Measurements from ENCODE around the gene MED27.
"Not testable (repeated sequence)": the region's sequence is repeated elsewhere in the genome, so short reads cannot be mapped to it uniquely, and the experiment has no call there.

The MED27 gene

DNA sequence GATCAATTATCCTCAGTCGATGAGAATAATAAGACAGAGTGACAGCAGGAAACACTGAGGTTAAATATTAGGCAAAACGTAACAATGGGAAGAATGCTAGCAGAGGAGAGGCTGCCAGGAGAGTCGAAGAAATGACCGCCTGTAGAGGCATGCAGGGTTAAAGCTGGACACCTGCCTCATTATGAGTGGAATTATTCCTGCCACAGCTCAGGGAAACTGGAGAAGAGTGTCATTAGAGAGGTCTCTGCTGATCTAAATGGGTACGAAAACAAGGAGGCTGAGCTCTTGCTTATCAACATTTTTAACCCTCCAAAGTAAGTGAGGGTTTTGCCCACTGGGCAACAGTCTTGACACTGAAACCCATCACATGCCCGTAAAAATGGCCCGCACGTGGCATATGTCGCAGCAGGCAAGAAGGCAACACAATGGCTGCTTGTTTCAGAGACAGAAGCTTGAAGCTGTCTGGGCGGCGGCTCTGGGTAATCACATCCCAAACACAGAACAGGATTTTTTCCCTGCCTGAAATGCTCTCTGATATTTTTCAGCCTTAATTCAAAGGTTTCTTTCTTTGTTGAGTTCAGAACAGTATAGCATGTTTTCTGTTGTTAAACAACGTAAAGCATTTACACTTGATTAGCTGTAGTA, 118.7 kb downstream of the MED27 start:
- no peak for DNase-seq

DNA sequence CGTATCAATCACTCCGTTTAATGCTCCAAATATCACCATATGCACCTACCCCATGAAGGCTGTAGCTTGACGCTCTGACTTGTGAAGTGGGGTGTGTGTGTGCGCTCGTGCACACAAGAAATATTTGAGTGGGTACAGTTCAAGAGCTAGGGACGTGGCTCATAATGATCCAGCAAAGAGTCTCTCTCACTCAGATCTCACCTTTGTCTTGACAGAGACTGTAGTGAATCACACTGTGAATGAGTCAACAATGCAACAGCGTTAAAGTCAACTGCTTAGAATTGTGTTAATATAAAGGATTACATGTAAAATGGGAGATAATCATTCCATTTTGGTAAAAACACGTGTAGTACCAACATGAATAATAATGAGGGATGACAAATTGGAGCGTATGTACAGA, 119.4 kb downstream of the MED27 start:
- no peak for DNase-seq

DNA sequence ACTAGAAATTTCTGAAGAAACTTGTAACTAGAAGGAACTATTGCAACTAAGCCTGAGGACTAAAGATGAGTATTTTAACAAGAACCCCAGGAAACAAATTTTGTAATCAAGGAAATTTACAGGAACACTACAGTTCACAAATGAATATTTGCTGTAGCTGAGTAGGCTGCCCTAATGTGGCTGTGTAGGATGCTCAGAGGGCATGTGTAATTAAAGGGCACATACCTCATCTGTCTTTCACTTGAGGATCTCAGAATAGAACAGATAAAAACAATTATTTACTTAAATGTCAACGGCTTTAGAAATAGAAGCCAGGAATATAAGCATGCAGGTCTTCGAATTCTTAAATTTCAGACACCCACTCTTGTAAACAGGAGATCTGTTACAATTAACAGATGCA, 119.8 kb downstream of the MED27 start:
- no peak for DNase-seq

DNA sequence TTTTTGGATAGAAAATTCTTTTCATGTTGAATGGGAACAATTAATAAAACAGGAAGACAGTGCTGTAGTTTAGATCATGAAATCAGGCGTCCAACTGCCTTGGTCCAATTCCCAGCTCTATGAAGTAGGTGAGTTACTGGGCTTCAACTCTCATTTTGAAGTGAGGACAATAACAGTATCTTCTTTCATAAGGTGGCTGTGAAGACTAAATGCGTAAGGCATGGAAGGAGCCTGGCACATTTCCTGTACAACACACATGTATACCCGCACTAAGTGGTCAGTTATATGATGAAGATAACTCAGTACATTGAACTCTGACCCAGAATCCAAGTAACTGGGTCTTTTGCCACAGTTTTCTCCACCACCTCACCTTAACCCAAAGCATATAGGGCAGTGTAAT, 120.6 kb downstream of the MED27 start:
- DNase-seq: no peak

DNA sequence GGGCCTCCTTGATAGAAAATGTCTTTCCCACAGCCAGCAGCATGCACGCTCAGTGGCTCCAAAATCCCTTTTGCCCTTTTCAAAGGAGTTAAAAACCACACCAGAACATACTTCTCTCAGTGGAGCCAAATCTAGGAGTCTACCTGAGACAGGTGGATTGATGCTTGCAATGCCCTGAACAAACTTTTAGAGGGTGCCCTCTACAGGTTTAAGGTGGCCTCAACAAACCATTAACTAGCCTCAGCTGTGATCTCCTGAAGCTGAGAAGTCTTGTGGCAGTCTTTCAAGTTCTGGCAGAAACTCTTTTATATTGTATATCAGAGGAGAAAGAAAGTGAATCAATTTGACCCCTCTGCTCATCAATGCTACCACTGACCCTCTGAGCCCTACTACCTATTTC, 125.4 kb downstream of the MED27 start:
- no peak for DNase-seq

DNA sequence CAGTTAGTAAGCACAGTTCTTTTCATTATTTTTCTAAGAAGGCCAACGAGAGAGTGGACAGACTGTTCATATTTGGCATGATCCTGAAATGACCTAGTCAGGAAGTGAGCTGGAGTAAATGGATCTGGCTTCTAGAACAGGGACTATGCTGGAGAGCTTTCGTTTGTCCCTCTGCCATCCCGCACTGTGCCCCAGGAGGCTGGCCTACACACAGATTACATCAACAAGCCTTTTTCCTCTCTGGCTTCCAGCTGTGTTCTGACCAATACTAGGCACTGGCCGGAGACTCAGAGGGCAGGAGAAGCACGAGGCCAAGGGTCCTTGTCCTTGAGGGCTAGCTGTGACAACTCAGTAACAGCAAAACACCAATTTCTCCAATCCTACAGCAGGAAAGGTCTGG, 127.8 kb downstream of the MED27 start:
- DNase-seq: no peak

DNA sequence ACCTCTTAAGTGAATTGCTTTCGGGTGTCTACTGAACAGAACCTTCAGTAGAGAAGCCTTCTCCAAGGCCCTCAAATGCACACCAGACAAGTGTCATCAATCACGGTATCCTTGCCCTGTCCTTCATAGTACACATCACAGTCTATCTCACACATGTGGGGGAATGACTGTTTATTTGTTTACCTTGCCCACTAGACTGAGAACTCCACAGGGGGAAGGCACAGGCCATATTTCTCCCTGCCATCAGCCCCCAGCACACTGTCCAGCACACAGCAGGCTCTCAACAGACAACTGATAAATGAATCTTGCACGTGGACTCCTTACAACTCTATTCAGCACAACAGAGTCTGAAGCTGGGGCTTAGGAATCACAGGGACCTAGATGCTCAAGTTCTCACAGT, 128.5 kb downstream of the MED27 start:
- DNase-seq: no peak

DNA sequence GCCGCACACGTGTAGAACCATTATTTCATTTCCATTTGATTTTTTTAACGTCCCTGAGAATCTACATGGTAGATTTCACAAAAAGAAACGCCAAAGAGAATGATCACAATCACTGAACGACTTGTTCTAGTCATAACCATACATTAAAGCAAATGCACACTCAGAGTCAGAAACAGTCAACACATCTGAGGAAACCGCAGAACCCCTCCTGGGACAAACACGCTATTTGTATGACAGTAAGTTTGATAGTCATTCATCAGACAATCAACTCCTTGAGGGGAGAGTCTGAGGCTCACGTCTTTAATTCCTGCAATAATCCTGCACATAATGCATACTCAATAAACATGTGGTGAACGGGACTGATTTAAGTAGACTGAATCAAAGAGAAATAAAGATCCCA, 129.2 kb downstream of the MED27 start:
- no peak for DNase-seq

DNA sequence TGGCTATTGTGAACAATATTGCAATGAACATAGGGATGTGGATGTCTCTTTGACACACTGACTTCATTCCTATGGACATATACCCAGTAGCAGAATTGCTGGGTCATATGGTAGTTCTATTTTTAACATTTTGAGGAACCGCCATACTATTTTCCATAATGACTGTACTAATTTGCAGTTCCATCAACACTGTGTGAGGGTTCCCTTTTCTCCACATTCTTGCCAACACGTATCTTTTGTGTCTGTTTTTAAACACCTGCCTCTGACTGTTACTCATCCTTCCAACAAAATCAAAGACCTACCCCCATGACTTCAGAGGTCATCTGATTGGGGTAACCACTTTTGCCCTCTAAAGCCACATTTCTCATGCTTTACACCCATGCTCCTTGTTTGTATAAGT, 133.5 kb downstream of the MED27 start:
- no peak for DNase-seq

DNA sequence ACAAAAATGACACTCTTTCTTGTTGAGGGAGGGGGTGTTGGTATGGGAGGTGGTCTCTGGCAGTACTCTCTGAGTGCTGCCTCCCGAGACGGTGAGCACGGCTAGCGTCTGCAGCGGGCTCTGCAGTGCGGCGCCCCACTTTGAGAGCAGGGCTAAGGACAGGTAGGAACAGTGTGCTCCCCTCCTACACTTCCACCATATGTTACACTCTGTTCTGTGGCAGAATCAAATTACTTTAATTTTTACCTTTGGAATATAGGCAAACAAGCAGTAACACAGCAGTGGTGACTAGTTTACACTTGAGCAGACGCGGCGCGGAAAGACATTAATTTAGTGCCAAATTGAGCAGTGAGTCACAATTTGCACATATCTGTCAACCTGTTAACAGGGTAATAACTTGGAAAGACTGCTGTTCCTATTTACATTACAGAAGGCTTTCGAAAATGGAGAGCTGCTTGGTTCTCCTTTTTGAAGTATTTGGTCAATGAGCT, 136.3 kb downstream of the MED27 start:
- DNase-seq: no peak

DNA sequence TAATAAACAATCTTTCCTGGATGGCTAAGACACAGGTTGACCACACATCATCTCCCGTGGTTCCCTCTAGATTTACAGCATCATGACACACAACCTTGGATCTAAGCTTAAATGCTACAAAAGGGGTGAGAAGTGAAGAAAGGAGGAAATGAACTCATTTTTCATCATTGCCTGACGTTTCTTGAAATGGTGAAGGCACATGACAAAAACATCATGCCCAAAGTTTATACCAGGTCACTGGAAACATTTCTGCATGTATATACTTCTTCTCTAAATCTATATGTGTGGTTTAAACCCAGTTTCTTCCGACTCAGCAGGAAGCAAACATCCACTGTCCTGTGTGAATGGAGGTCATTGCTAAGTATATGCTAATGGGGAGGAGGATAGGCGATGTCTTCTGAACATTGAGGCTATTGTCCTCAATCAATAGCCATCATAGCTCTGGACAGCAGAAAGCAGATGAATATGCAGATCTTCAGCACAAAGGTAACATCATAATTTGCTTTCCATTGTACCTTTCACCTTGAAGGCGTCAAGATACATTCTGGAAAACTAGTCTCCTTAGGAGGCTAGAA, 137.4 kb downstream of the MED27 start:
- DNase-seq: no peak

DNA sequence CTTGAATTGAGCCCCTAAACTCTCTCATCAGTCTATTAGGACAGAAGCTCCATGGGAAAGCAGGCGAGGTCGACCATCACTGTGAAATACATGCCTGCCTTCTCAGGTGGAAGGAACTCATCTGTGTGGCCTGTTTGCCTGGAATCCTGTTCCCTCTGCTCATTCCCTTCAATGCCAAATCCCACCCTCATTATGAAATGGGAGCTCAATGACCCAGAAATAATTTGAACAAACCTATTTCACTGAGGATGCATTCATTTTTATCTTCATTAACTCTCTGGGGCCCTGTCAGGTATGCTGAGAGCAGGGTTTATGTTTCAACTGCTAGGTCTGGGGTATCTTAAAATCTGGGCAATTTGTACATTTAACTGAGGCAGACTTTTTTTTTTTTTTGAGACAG, 142.2 kb downstream of the MED27 start:
- no peak for DNase-seq

DNA sequence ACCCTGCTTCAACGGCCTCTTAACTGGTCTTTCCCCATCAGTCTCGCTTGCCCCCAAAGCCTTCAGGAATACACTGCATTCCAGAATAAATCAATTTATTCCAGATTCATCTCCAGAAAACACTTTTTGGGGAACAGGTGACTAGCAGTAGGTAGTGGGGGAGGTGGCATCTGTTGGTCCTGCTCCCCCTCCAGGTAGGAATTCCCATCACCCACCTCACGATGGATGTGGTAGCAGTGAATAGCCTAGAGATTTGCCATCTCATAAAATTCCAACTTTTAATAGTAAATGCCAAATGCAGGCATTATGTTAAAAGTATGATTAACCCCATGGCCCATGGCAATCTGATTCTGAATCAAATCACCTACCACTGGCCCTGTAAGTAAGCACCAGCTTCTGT, 142.7 kb downstream of the MED27 start:
- no peak for DNase-seq

DNA sequence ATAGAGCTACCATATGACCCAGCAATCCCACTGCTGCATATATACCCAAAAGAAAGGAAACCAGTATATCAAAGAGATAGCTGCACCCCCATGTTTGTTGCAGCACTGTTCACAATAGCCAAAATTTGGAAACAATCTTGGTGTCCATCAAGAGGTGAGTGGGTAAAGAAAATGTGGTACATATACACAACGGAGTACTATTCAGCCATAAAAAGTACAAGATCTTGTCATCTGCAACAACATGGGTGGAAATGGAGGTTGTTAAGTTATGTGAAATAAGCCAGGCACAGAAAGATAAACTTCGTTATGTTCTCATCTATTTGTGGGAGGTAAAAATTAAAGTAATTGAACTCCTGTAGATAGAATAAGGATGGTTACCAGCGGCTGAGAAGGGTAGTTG, 145.0 kb downstream of the MED27 start:
- no peak for DNase-seq

DNA sequence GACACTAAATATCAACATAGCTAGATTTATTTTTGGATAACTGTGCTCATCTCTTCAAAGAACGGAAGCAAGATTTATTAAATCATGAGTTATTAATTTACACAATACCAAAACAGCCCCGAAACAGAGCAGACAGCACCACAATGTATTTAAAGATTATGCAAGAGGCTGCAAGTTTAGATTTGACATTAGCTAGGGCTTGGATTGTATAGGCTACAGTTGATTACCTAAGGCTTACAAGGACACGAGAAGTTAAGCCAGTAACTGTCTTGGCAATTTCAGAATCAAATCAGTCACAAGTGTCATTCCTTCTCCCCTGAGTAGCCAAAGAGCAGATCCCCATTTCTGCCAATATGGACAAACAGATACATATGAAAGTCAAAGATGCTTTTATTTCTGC, 152.6 kb downstream of the MED27 start:
- DNase-seq: no peak

DNA sequence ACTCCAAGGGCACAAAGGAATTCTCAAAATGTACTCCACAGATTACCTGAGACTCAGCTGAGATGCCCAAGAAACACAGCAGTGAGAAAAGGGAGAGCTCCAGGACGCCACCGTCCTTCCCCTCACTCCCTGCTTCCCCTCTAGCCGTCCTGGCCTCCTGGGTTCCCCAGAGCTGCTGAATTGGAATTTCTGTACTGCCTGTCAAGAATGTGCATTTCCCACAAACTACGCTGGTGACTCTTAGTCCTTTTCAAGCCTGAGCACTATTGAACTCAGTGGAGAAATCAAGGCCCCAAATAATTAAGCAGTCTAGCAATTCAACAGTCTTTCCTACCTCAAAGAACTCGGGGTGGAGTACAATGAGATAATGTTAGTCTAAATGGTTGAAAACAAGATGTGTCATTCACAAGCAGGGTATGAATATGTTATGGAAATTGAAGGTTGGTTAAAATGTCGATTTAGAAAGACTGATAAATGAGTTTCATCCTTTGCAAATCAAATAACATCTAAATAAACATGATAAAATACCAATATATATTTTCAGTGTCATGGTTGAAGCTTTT, 153.2 kb downstream of the MED27 start:
- no peak for DNase-seq

DNA sequence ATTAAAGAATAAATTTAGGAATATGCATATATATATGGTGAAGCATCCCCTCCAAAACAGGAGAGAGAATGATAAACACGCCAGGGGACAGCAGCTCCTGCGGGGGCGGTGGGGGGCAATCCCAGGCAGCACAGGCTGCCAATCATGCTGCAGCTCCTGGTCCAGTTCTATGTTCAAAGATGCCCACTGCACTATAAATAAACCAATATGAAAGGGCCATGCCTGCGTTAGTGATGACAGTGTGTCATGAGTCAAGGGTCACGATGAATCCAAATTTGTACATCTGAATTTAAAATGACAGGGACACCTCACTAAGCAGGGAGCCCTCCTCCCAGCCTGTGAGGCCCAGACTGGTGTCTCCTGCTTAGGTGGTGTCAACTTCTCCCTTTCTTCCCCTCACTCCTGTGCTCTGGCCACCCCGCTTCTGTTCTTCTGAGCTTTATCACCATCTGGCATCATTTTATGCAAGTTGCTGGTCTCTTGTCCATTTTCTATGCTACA, 153.9 kb downstream of the MED27 start:
- DNase-seq: no peak

DNA sequence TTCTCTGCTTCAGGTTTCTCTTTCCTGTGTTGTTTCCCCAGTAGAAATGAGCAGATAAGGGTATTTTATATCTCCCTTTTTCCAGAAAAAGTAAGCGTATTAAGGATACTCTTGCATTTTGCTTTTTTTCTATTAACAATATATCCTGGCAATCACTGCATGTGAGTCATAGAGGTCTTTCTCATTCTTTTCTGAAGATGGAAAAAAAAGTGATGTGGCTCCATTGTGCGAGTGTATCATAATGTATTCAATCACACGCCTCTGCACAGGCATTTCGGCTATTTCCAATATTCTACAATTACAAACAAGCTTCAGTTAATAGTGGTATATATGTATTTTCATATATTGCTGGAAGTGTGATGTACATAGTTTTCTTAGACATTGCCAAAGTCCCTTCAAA, 155.9 kb downstream of the MED27 start:
- no peak for DNase-seq

DNA sequence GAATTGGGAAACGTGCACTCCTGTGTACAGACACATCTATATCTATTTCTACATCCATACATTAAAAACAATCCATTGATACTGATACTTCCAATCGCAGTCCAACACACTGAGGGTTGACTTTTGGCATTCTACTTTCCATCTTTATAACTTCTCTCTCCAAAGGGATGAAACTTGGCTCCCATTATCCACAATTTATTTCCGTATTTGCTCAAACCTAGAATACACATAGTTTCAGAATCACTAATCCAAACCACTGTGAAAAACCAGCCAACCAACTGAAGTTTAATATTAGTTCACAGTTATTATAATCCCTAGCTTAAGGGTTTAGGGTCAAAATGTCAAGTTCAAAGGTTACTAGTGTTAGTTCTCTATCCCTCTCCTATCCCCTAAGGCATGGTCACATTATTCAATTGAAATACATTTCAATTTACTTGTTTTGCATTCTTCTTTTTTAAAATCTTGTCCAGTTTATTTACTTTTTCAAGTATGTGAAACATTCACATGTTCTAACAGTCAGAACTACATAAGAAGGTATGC, 156.5 kb downstream of the MED27 start:
- DNase-seq: no peak

DNA sequence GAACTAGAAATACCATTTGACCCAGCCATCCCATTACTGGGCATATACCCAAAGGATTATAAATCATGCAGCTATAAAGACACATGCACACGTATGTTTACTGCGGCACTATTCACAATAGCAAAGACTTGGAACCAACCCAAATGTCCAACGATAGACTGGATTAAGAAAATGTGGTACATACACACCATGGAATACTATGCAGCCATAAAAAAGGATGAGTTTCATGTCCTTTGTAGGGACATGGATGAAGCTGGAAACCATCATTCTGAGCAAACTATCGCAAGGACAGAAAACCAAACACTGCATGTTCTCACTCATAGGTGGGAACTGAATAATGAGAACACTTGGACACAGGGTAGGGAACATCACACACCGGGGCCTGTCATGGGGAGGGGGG, 158.0 kb downstream of the MED27 start:
- DNase-seq: not testable (repeated sequence)

DNA sequence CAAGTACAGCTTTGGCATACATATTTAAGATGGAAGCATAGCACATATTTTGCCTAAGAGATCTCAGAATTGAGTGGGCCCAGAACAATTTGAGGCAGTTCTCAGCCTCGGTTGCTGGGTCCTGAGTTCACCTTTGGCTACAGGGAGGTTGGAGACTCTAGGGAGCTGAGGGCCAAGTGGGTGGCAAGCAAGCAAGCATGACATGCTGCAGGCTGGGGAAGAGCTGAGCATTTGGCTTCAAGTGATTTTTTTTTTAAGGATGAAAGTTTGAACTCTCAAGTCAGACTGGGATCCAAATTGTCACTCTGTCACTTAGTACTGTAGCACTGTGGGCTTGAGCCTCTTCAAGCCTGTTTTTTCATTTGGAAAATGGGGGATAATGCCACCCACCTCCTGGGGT, 160.5 kb downstream of the MED27 start:
- no peak for DNase-seq

DNA sequence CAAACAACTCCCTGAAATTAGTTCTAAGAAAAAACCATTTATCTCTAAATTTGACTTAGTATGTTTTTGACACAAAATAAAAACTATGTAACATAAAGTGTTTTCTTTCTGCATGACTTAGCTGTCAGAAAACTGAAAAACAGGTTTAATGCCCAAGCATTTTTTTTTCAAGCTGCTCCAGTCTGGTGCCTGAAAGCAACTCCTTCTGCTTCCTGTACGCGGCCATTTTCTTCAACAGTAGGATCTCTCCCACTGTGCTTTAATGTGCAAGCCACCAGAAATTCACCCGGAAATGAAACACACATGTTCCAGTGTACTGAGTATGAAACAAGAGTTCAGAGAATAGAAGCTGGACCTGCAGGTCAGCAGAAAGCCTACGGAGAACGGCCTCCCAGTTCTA, 161.2 kb downstream of the MED27 start:
- no peak for DNase-seq

DNA sequence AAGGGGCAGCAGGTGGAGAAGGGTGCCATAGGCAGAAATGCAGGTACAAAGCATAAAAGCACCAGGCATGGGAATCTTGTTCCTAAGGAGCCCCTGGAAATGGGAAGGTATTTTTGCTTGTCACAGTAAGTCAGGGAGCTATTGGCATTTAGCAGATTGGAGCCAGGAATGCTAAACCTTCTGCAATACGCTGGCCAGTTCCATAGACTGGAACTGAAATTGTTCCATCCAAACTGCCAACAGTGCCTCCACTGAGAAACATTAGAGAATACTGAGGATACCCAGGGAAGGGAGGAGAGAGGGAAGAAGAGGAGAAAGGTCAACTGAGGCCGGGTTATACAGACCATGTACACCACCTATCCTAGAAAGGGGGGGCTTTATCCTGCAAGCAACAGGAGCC, 162.7 kb downstream of the MED27 start:
- no peak for DNase-seq

DNA sequence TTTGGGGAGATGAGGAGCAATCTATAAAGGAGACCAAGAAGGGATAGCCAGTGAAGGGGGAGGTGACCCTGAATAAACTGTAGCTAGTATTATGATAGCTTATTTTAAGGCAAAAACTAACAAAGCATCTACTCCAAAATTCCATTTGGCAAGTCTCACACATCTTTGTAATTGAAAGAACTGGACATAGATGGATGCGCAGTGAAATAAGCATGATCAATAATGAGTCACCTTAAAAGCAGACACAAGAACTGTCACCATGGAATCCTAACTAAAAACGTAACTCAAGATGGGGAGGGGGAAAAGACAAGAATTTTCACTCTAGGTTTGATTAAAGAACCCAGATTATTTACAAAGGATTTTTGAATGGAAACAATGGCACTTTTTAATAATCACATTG, 164.5 kb downstream of the MED27 start:
- no peak for DNase-seq

All from CD4-positive, alpha-beta T cell treated with Interleukin-15 for 1 hour (primary cell).